NB4 (cell line): ENCODE measurements around the gene SLC22A8.

Source experiments
- DNase-seq: peaks from one replicate; pipeline ENCODE4 v3.0.0; 2010; ENCODE audit warnings: low read depth
- H3K4me3 ChIP-seq: one replicate; pipeline ENCODE4 v1.5.1; 2011; ENCODE audit warnings: mild to moderate bottlenecking, low read depth, low read length, moderate library complexity
- MYC ChIP-seq: IDR thresholded peaks from 2 replicates; pipeline ENCODE4 v1.6.1; 2011; ENCODE audit warnings: low read depth, low read length
- POLR2A ChIP-seq: IDR thresholded peaks from 2 replicates; pipeline ENCODE4 v1.6.1; 2011; ENCODE audit warnings: mild to moderate bottlenecking; ENCODE audit not compliant: insufficient read length; ENCODE audit errors: extremely low read depth
- TF ChIP-seq, protein P1 (sequence below): IDR thresholded peaks from 2 replicates; pipeline ENCODE4 v1.6.1; 2011; ENCODE audit warnings: low read depth, low read length
- TF ChIP-seq, protein P2 (sequence below): IDR thresholded peaks from one replicate; pipeline ENCODE4 v1.5.1; 2012; ENCODE audit warnings: low read depth, low read length

Gene SLC22A8

DNA sequence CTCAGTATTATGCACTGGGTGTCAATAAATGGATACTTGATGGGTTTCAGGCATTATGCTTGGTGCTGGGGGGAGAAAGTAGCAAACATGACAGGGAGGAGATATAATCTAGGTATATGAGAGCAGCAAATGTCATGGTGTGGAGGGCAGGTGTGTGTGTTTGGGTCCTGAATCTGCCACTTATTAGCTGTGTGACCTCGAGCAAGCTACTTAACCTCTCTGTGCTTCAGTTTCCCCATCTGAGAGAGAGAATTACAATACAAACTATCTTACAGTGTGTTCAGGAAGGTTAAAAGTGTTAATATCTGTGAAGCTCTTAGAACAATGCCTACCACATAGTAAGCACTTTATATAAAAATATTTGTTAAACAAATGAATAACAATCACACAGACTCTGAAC, 2.8 kb downstream of the SLC22A8 start:
- no peak overlapping the region for H3K4me3 ChIP-seq
- TF ChIP-seq MYC, result no peak
- no peak for TF ChIP-seq POLR2A
- TF ChIP-seq, protein P1, sequence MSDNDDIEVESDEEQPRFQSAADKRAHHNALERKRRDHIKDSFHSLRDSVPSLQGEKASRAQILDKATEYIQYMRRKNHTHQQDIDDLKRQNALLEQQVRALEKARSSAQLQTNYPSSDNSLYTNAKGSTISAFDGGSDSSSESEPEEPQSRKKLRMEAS, result no peak
- TF ChIP-seq, protein P2, sequence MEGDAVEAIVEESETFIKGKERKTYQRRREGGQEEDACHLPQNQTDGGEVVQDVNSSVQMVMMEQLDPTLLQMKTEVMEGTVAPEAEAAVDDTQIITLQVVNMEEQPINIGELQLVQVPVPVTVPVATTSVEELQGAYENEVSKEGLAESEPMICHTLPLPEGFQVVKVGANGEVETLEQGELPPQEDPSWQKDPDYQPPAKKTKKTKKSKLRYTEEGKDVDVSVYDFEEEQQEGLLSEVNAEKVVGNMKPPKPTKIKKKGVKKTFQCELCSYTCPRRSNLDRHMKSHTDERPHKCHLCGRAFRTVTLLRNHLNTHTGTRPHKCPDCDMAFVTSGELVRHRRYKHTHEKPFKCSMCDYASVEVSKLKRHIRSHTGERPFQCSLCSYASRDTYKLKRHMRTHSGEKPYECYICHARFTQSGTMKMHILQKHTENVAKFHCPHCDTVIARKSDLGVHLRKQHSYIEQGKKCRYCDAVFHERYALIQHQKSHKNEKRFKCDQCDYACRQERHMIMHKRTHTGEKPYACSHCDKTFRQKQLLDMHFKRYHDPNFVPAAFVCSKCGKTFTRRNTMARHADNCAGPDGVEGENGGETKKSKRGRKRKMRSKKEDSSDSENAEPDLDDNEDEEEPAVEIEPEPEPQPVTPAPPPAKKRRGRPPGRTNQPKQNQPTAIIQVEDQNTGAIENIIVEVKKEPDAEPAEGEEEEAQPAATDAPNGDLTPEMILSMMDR, result no peak
- DNase-seq, result no peak

DNA sequence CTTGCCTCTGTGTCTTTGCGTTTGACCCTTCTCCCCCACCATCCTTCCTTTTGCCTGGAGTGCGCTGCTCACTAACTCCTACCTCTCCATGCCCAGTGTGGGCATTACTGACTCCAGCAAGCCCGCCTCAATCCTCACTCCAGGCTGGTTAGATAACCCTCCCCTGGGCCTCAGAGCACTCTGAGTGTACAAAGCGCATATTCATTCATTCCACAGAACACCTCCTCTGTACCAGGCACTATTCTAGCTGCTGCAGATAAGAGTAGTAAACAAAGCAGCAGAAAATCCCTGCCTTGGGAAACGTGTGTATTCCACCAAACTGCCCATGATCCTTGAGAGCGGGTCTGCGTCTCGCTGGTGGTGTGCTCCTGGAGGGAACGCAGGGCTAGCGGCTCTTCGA, 3.2 kb downstream of the SLC22A8 start:
- DNase-seq, result no peak
- no peak overlapping the region for H3K4me3 ChIP-seq

DNA sequence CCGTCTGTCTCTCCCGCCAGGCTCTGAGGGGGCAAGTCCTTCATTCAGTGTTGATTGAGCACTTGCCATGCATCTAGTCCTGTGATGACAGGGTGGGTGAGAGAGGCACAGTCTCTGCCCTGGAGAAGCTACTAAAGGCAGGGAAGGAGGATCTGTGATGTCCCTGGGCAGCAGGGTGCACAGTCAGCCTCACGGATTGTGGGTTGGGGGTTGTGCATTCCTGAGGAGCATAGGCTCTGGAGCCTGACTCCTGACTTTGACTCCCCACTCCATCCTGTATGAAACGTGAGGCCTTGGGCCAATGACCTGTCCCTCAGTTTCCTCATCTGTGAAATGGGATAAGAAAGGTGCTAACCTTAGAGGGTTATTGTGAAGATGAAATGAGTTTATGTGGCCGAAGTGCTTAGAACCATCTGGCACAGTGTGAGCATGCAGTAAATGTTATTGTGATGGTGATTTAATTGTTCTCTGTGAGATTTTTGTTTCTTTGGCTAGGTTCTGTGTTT, 4.7 kb downstream of the SLC22A8 start:
- no peak for DNase-seq

More for the DNA sequence above, 3.2 kb downstream of the SLC22A8 start:
- TF ChIP-seq, protein P1, result no peak
- TF ChIP-seq MYC (no peak), POLR2A (no peak)
- TF ChIP-seq, protein P2, result no peak

DNA sequence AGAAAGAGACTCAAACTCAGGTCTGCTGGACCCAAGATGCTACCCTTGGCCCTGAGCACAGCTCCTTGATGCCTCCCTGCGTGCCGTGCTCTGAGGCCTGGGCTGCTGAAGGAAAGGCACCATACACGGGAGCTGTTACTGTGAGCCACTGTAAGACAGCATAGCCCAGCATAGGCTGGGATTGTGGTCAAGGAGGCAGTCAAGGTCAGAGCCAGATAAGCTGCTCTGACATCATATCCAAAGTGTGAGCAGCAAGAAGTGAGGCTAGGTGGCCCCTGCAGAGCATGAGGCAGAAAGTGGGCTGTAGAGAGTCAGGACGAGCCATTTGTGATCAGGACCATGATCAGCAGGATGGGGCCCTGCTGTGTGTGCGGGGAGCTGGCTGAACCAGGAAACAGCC, 7.7 kb downstream of the SLC22A8 start:
- no peak for DNase-seq
- H3K4me3 ChIP-seq, result no peak overlapping the region
- TF ChIP-seq, protein P1, result no peak

More for the DNA sequence above, 4.7 kb downstream of the SLC22A8 start:
- TF ChIP-seq POLR2A (no peak), MYC (no peak)
- TF ChIP-seq, protein P1, result no peak
- TF ChIP-seq, protein P2, result no peak
- H3K4me3 ChIP-seq, result no peak overlapping the region

DNA sequence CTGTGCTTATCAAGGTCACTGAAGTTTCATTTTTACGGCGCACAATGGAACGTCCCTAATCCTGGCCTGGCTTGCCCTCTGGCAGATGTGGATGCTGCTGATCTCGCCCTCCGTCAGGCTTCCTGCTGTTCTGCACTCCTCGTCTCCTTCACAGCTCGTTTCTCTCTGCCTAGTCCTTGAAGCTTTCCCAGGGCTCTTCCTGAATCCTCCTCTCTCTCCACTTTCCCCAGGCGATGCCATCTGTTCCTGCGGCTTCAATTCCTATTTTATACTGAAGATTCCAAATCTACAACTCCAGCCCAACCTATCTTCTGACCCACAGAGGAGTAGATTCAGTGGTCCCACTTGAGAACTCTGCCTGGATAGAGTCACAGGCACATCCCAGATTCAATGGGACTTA, 14.2 kb downstream of the SLC22A8 start:
- H3K4me3 ChIP-seq, result no peak overlapping the region
- TF ChIP-seq MYC, result no peak
- no peak for TF ChIP-seq POLR2A
- TF ChIP-seq, protein P1, result no peak
- TF ChIP-seq, protein P2, result no peak
- no peak for DNase-seq

DNA sequence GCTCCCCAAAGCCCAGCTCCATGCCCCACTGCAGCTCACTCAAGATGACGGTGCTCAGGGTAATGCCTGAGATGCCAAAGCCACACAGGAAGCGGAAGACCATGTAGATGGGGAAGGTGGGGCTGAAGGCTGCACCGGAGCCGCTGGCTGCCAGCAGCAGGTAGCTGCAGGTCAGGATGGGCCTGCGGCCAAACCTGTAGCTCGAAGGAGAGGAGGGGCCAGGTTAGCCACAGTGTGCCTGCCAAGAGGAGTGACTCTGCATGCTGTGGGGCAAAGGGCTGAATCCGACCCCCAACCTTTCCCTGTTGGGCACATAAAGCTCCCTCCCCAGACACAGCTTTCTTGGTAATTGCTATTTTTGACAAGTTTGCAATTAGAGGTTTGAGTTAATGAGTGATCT, 16.0 kb downstream of the SLC22A8 start:
- no peak overlapping the region for H3K4me3 ChIP-seq
- no peak for DNase-seq
- TF ChIP-seq POLR2A (no peak), MYC (no peak)
- TF ChIP-seq, protein P1, result no peak
- TF ChIP-seq, protein P2, result no peak
